SK-N-SH treated with all-trans-retinoic acid at 6 μM for 48 hours (cell line): ENCODE measurements around the gene DLG5.

ENCODE experiments used
- ATAC-seq: fragments of 200-7000 bp; cut with Tn5 transposase; 3 replicates; pipeline ENCODE4 v1.9.1; 2020; ENCODE audit warnings: mild to moderate bottlenecking, moderate library complexity
- ARNTL ChIP-seq: fragments of 450-650 bp; formaldehyde crosslinking; IDR thresholded peaks from 2 replicates; pipeline ENCODE4 v1.5.0; 2020; ENCODE audit warnings: low read depth, mild to moderate bottlenecking, moderate library complexity, borderline replicate concordance
- BACH2 ChIP-seq: fragments of 250-450 bp; sonication (Bioruptor Pico); IDR thresholded peaks from 2 replicates; pipeline ENCODE4 v1.9.0; 2021; ENCODE audit warnings: mild to moderate bottlenecking, borderline replicate concordance
- CSDC2 ChIP-seq: fragments of 250-450 bp; sonication (Bioruptor Pico); IDR thresholded peaks from 2 replicates; pipeline ENCODE4 v1.5.0; 2020; ENCODE audit warnings: mild to moderate bottlenecking, moderate library complexity
- CSRNP3 ChIP-seq: fragments of 250-450 bp; sonication (Bioruptor Pico); IDR thresholded peaks from 2 replicates; pipeline ENCODE4 v1.5.1; 2021; ENCODE audit warnings: mild to moderate bottlenecking, moderate library complexity
- ESRRG ChIP-seq: fragments of 250-450 bp; sonication (Bioruptor Pico); IDR thresholded peaks from 2 replicates; pipeline ENCODE4 v1.6.1; 2021; ENCODE audit warnings: mild to moderate bottlenecking
- GLIS3 ChIP-seq: fragments of 250-450 bp; sonication (Bioruptor Pico); IDR thresholded peaks from 2 replicates; pipeline ENCODE4 v1.5.0; 2020; ENCODE audit warnings: mild to moderate bottlenecking, moderate library complexity
- ISL1 ChIP-seq: fragments of 250-450 bp; sonication (Bioruptor Pico); IDR thresholded peaks from 2 replicates; pipeline ENCODE4 v2.1.2; 2022; ENCODE audit warnings: mild to moderate bottlenecking, moderate library complexity
- OSR1 ChIP-seq: fragments of 250-450 bp; sonication (Bioruptor Pico); IDR thresholded peaks from 2 replicates; pipeline ENCODE4 v1.8.0; 2022; ENCODE audit warnings: moderate library complexity, mild to moderate bottlenecking, inconsistent platforms
- PATZ1 ChIP-seq: fragments of 250-450 bp; sonication (Bioruptor Pico); IDR thresholded peaks from 2 replicates; pipeline ENCODE4 v1.8.0; 2020; ENCODE audit warnings: mild to moderate bottlenecking, moderate library complexity, borderline replicate concordance
- PPARA ChIP-seq: fragments of 250-450 bp; sonication (Bioruptor Pico); IDR thresholded peaks from 2 replicates; pipeline ENCODE4 v1.5.0; 2020; ENCODE audit warnings: mild to moderate bottlenecking, borderline replicate concordance
- RARB ChIP-seq: fragments of 250-450 bp; sonication (Bioruptor Pico); IDR thresholded peaks from 2 replicates; pipeline ENCODE4 v1.8.0; 2021; ENCODE audit warnings: mild to moderate bottlenecking, moderate library complexity
- SNAI2 ChIP-seq: fragments of 250-450 bp; sonication (Bioruptor Pico); IDR thresholded peaks from 2 replicates; pipeline ENCODE4 v1.5.0; 2020; ENCODE audit warnings: mild to moderate bottlenecking, moderate library complexity
- TCF4 ChIP-seq: fragments of 250-450 bp; sonication (Bioruptor Pico); IDR thresholded peaks from 2 replicates; pipeline ENCODE4 v1.8.0; 2021; ENCODE audit warnings: mild to moderate bottlenecking, moderate library complexity, borderline replicate concordance
- TOX ChIP-seq: fragments of 250-450 bp; sonication (Bioruptor Pico); IDR thresholded peaks from 2 replicates; pipeline ENCODE4 v1.8.0; 2021; ENCODE audit warnings: mild to moderate bottlenecking, moderate library complexity, borderline replicate concordance
- ZC3H10 ChIP-seq: fragments of 250-450 bp; sonication (Bioruptor Pico); IDR thresholded peaks from 2 replicates; pipeline ENCODE4 v1.5.1; 2021; ENCODE audit warnings: mild to moderate bottlenecking, moderate library complexity
- ZFP3 ChIP-seq: fragments of 250-450 bp; sonication (Bioruptor Pico); IDR thresholded peaks from 2 replicates; pipeline ENCODE4 v1.5.0; 2020; ENCODE audit warnings: mild to moderate bottlenecking, moderate library complexity
- ZFP30 ChIP-seq: fragments of 450-650 bp; formaldehyde crosslinking; IDR thresholded peaks from 2 replicates; pipeline ENCODE4 v1.5.0; 2022; ENCODE audit warnings: mild to moderate bottlenecking, moderate library complexity
- ZNF565 ChIP-seq: fragments of 450-650 bp; formaldehyde crosslinking; conservative IDR thresholded peaks from 2 replicates; pipeline ENCODE4 v1.5.0; 2020; ENCODE audit warnings: low read depth, mild to moderate bottlenecking, moderate library complexity
- ZNF70 ChIP-seq: fragments of 450-650 bp; formaldehyde crosslinking; IDR thresholded peaks from 2 replicates; pipeline ENCODE4 v1.5.0; 2020; ENCODE audit warnings: mild to moderate bottlenecking, moderate library complexity
- ZNF8 ChIP-seq: fragments of 450-650 bp; formaldehyde crosslinking; IDR thresholded peaks from 2 replicates; pipeline ENCODE4 v1.5.0; 2020; ENCODE audit warnings: mild to moderate bottlenecking, moderate library complexity
- TF ChIP-seq, protein P1 (sequence below): fragments of 250-450 bp; sonication (Bioruptor Pico); IDR thresholded peaks from 2 replicates; pipeline ENCODE4 v1.8.0; 2021; ENCODE audit warnings: low read depth, mild to moderate bottlenecking, moderate library complexity, borderline replicate concordance
- TF ChIP-seq, protein P2 (sequence below): fragments of 250-450 bp; sonication (Bioruptor Pico); IDR thresholded peaks from 2 replicates; pipeline ENCODE4 v1.5.1; 2020; ENCODE audit warnings: low read depth, mild to moderate bottlenecking, moderate library complexity

DLG5 gene

DNA sequence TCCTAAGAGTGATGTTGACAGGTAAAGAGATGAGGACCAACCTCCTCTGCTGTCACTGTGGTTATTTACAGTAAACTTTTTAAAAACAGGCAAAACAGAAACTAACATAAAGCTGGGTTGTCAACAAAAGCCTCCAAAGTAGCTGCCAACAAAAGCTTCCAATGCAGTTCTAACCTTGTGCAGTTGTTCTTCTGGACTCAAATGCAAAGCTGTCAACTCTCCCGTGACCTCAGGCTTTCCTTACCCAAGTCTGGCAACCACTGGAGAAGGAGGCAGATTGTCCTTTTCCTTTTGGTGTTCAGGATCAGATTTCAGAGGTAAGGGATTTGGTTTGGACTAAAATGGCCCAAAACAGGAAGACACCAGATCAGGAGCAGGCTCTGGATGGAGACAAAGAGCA lies 63.1 kb downstream of the DLG5 start:
- no peak for ATAC-seq

DNA sequence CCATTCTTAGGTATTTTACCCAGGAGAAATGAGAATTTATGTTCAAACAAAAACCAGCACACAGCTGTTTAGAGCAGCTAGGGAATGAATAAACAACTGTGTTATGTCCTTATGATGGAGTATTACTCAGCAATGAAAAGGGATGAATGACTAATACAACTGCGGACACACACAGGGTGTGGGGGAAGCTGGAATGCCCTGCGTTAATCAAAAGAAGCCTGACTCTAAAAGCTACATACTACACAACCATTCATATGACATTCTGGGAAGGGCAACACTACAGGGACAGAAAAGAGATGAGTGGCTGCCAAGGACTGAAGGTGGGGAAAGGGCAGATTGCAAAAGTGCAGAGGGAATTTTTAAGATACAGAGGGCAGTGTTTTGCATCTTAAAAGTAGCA lies 64.0 kb downstream of the DLG5 start:
- TF ChIP-seq TCF4 (no peak), ESRRG (no peak), PATZ1 (CRISPR knock-in tag) (no peak), TOX (no peak), ZNF8 (CRISPR knock-in tag) (no peak), OSR1 (no peak), GLIS3 (no peak), PPARA (CRISPR knock-in tag) (no peak), ARNTL (CRISPR knock-in tag) (no peak), BACH2 (CRISPR knock-in tag) (no peak), ZC3H10 (CRISPR knock-in tag) (no peak), ZFP3 (CRISPR knock-in tag) (no peak), SNAI2 (CRISPR knock-in tag) (no peak), ZFP30 (CRISPR knock-in tag) (no peak), ZNF70 (CRISPR knock-in tag) (no peak), ISL1 (CRISPR knock-in tag) (no peak), CSDC2 (CRISPR knock-in tag) (no peak), CSRNP3 (no peak)
- TF ChIP-seq, protein P1, sequence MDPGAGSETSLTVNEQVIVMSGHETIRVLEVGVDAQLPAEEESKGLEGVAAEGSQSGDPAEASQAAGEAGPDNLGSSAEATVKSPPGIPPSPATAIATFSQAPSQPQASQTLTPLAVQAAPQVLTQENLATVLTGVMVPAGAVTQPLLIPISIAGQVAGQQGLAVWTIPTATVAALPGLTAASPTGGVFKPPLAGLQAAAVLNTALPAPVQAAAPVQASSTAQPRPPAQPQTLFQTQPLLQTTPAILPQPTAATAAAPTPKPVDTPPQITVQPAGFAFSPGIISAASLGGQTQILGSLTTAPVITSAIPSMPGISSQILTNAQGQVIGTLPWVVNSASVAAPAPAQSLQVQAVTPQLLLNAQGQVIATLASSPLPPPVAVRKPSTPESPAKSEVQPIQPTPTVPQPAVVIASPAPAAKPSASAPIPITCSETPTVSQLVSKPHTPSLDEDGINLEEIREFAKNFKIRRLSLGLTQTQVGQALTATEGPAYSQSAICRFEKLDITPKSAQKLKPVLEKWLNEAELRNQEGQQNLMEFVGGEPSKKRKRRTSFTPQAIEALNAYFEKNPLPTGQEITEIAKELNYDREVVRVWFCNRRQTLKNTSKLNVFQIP (CRISPR knock-in tag) = no peak
- TF ChIP-seq, protein P2, sequence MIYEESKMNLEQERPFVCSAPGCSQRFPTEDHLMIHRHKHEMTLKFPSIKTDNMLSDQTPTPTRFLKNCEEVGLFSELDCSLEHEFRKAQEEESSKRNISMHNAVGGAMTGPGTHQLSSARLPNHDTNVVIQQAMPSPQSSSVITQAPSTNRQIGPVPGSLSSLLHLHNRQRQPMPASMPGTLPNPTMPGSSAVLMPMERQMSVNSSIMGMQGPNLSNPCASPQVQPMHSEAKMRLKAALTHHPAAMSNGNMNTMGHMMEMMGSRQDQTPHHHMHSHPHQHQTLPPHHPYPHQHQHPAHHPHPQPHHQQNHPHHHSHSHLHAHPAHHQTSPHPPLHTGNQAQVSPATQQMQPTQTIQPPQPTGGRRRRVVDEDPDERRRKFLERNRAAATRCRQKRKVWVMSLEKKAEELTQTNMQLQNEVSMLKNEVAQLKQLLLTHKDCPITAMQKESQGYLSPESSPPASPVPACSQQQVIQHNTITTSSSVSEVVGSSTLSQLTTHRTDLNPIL = no peak
- no peak for ATAC-seq

More for the DNA sequence above, 63.1 kb downstream of the DLG5 start:
- TF ChIP-seq ZC3H10 (CRISPR knock-in tag) (no peak), CSRNP3 (no peak), ZFP30 (CRISPR knock-in tag) (no peak), ZNF565 (CRISPR knock-in tag) (no peak), PPARA (CRISPR knock-in tag) (no peak), SNAI2 (CRISPR knock-in tag) (no peak), PATZ1 (CRISPR knock-in tag) (no peak), ESRRG (no peak), BACH2 (CRISPR knock-in tag) (no peak), TCF4 (no peak), CSDC2 (CRISPR knock-in tag) (no peak), ZNF8 (CRISPR knock-in tag) (no peak), OSR1 (no peak), RARB (CRISPR knock-in tag) (no peak), TOX (no peak), ARNTL (CRISPR knock-in tag) (no peak), GLIS3 (no peak)
- TF ChIP-seq, protein P1 (CRISPR knock-in tag) = no peak
